Upper lobe of left lung (tissue), 4 donors: ENCODE data around the gene TAPBP.

Source experiments
- POLR2A ChIP-seq, 4 donors: fragments of 450-650 bp; IDR thresholded peaks; one replicate each; pipeline ENCODE4 v1.5.1; 2016 to 2017; ENCODE audit warnings: antibody characterized with exemption in 4 of 4, mild to moderate bottlenecking in 2 of 4
- POLR2AphosphoS5 ChIP-seq, 2 donors: sonication (generic); formaldehyde crosslinking; IDR thresholded peaks; one replicate each; pipeline ENCODE4 v1.5.1; 2017; ENCODE audit warnings: antibody characterized with exemption in 2 of 2
- TF ChIP-seq, protein P1 (sequence below), 6 experiments: fragments of 450-650 bp in 4 of 6; fragments of 200-600 bp in 2 of 6; sonication (generic) in 2 of 6; IDR thresholded peaks; one replicate each; pipeline ENCODE4 v1.5.1; 2016 to 2019; ENCODE audit warnings: antibody characterized with exemption in 6 of 6

- TF ChIP-seq, protein P1, sequence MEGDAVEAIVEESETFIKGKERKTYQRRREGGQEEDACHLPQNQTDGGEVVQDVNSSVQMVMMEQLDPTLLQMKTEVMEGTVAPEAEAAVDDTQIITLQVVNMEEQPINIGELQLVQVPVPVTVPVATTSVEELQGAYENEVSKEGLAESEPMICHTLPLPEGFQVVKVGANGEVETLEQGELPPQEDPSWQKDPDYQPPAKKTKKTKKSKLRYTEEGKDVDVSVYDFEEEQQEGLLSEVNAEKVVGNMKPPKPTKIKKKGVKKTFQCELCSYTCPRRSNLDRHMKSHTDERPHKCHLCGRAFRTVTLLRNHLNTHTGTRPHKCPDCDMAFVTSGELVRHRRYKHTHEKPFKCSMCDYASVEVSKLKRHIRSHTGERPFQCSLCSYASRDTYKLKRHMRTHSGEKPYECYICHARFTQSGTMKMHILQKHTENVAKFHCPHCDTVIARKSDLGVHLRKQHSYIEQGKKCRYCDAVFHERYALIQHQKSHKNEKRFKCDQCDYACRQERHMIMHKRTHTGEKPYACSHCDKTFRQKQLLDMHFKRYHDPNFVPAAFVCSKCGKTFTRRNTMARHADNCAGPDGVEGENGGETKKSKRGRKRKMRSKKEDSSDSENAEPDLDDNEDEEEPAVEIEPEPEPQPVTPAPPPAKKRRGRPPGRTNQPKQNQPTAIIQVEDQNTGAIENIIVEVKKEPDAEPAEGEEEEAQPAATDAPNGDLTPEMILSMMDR (IDR thresholded peaks at IDR 0.05): no peak
- TF ChIP-seq POLR2AphosphoS5 (IDR thresholded peaks at IDR 0.05): no peak
- no peak for TF ChIP-seq POLR2A (IDR thresholded peaks at IDR 0.05)
Measured at GRCh38 chr6:33305052-33305451, 8.8 kb downstream of the TAPBP start.
